CD4-positive, alpha-beta T cell treated with Interleukin-6 for 4 hours (primary cell): ENCODE measurements around the gene CDK5RAP2.
"Not testable (repeated sequence)": the region's sequence is repeated elsewhere in the genome, so short reads cannot be mapped to it uniquely, and the experiment has no call there.

Experiments
- DNase-seq: peaks from one replicate; pipeline ENCODE4 v3.0.0-alpha.2; 2020; ENCODE audit warnings: mixed read lengths

The CDK5RAP2 gene

DNA sequence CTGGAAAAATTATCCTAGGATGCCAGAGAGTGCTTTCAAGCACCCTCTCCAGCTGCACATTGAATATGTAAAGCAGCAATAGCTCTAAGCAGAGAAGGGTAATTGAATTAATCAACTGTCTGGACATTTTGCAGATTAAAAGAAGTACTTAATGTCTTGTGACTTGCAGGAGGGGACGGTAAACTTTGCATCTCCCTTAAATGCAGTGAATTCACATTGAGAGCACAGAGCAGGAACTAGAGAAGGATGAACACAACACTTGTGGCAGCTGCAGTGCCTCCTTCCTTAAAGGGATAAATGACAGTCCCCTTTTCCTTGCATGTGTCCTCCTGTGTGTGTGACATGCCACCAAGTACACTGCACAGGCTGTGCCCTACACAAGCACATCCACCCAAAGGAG is 7.4 kb upstream of the CDK5RAP2 start:
- DNase-seq, result no peak

DNA sequence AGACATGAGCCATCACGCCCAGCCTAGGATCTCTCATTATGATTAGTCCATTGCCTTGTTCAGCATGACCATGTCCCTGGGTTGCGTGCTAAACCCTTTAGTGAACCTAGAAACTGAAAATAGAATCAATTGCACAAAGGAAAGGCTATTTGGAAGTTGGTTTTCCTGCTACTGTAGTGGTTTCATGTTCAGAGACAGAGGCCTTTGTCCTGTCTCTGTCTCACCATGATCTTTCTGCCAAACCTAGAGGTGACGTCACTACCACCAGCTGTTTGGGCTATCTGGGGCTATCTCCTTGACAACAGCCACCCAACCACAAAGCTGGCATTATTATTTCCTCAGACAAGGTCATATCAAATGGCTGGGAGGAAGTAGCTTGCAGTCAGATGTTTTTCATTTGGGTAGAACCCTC is 4.0 kb upstream of the CDK5RAP2 start:
- DNase-seq, result peak; percentile 21

DNA sequence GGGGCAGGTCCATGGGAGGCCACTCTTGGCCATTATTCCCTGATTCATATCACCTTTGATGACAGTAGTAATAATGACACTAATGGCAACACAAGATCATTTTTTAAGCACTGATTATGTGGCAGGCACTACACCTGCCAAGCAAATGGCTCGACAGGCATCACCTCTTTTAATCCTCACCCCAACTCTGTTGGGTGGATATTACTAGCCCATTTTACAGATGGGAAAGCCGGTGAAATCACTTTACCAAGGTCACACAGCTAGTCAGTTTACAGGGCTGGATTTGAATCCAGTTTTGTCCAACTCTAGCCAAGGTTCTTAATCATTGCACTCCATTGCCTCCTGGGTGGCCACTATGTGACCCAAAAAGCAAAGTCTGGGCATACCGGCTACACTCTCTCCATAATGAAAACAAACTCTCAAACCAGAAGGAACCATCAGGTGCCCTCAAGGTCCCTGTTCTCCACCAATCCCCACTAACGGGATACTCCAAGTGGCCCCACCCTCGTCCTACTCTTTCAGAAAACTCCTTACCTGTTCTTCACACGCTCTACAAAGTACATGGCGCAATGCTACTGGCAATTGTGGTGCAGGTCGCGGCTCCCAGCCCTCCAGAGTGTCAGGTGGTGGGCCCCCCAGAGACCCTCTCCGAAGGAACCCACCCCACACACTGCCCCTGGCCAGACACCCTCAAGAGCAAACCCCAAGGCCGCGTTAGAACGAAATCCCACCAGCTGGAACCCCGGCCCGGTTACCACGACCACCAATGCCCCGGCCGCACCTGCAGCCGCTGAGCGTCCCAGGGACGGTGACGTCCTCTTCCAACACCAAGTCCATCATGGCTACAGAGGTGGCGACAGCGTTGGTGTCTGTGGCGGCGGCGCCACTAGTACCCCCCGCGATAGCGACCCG is 572 bp downstream of the CDK5RAP2 start:
- DNase-seq, result no peak

DNA sequence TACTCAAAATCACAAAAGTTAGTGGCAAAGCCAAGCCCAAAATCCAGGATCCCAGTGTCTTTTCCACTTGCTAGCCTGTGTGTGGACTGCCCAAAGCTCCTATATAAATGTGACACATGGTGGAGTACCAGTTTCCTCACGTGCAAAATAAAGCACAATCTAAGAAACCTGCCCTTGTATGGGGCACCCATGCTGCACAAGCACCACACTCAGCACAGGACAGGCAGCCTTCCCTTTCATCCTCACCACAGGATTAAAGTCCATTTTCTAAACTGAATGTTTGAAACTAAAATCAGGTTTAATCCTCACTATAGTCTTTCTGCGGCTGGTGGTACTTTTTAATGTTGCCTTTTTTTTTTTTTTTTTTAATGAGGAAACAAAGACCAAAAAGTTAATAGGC is 5.5 kb downstream of the CDK5RAP2 start:
- DNase-seq, result no peak

DNA sequence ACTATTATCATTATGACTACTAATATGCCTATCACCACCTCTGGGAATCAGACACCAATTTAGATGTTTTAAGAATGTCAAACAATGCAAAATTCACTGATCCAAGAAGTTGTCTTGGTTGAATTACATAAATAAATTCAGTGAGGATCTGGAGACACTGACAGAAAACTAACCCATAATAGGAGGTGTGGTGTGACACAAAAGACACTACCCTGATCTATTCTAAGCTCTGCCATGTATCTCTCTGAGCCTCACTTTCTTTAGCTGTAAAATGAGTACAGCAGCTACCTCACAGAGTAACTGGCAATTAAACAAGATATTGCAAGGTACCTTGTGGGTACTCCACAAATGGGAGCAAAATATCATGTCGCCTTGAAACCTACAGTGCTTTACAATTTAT is 7.5 kb downstream of the CDK5RAP2 start:
- no peak for DNase-seq

DNA sequence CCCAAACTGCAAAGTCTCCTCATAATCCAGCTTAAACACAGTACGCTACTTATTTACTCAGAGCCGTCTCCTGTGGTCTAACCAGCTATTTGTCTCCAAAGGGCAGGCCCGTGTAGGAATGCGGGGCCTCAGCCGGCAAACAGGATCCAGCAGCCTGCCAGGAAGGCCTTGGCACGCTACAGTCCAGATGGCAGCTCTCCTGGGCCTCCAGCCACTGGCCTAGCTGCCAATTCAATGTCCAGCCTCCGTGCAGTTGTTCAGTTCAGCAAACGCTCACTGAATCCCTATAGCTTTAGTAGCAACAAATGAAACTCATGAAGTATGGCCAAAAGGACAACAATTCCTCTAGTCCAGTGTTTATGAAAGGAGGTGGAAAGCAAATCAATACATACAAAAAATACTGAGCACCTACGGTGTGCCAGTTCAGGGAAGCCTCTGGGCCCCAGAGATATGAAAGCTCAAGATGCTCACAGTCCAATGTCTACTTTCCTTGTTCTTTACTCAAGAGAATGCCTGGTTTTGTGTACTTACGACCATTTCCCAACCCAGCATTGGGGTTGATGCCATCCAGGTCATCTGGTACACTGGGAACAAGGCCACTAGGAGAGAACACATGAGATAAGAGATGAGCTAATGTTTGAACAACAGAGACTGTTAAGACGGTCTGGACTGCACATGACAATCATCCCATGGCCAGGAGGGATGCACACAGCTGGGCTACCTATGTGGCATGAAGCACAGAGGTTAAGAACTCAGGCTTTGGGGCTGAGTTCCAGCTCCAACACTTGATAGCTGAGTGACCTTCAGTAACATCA is 8.3 kb downstream of the CDK5RAP2 start:
- DNase-seq, result no peak

DNA sequence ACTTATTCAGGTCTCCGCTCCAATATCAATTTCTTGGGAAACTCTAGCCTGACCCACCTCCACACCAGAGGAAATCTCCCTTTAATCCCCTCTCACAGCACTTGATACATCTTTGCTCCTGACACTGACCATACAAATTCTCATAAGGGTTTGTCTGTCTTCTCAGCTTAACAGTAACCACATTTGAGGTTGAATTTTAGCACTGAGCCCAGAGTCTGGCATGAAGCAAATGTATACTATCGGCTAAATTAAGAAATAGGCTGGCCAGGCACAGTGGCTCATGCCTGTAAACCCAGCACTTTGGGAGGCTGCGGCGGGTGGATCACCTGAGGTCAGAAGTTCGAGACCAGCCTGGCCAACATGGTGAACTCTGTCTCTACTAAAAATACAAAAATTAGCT is 9.7 kb downstream of the CDK5RAP2 start:
- DNase-seq, result no peak

DNA sequence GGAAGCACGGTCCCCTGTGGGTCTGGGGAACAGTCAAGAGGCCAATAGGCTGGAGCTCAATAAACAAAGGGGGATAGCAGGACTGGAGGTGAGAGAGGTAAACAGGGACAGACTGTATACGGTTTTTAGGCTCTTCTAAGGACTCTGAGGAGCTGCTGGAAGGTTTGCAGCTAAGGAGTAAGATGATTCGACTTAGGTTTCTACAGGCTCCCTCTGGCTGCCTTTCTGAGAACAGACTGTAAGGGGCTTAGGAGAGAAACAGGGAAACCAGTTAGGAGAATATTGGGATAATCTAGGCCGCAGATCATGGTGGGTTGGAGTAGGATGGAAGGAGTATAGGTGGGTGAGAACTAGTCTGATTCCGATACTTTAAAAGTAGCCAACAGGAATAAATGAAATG is 10.4 kb downstream of the CDK5RAP2 start:
- no peak for DNase-seq

DNA sequence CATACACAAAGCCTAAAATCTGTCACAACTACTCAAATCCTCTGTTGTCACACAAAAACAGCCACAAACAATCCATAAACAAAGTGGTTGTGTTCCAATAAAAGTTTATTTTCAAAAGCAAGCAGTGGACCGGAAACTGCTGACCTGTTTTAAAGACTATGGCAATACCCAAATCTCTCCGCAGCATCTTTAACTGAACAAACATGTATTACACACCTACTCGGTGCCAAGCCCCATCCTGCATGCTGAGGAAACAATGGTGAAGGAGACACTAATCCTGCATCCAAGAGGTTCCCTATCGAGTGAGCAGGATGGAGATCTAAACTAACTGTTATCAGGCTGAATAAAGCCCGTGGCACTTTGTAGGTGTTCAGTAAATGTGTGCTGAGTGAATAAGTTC is 11.2 kb downstream of the CDK5RAP2 start:
- DNase-seq, result no peak

DNA sequence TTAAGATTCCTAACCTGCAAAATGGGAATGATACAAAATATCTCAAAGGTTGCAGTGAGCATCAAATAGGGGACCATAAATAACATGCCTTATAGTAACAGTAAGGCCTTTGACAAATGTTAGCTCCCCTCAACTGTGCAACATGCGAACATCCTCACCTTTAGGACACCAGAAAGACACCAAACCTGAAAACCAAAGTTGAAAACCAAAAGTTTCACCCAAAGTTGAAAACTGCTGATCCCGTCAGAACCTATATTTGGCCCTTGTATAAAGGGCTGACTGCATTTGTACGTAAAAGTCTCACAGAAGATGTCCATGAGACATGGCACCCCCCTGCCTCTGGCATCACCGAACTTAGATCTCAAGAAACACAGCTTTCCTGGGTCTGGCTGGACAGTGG is 12.1 kb downstream of the CDK5RAP2 start:
- no peak for DNase-seq

DNA sequence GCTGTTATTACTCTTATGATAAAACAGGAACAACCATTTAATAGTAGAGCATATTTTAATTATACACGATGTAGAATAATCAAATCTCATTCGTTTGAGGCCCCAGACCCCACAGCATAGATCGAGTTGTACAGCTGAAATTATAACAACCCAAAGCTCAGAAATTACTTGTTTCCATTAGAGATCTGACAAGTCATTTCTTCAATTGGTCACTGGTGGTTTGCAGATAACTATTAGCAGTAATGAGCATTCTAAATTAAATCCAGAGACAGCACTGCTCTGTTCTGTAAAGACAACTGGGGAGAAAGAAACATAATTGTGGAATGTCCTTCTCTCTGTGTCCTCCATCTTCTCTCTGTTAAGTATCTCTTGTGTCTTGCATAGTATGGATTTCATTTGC is 12.9 kb downstream of the CDK5RAP2 start:
- no peak for DNase-seq

DNA sequence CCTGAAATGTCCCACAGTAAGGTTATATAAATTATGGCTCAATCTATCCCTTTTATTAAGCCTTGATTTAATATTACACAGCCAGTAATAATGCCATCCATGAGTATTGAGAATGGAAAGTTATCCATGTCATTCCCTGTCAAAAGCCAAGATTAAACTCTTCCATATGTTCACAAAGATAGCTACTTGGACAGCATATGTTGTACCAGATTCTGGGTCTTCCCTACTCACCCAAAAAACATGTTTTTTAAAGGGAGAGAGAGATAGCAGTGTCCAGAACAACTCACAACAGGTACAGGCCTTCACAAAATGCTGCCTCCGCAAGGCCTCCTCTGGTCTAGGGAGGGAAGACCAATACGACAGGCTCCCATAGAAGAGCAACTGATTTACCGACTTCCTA is 15.4 kb downstream of the CDK5RAP2 start:
- DNase-seq, result no peak

DNA sequence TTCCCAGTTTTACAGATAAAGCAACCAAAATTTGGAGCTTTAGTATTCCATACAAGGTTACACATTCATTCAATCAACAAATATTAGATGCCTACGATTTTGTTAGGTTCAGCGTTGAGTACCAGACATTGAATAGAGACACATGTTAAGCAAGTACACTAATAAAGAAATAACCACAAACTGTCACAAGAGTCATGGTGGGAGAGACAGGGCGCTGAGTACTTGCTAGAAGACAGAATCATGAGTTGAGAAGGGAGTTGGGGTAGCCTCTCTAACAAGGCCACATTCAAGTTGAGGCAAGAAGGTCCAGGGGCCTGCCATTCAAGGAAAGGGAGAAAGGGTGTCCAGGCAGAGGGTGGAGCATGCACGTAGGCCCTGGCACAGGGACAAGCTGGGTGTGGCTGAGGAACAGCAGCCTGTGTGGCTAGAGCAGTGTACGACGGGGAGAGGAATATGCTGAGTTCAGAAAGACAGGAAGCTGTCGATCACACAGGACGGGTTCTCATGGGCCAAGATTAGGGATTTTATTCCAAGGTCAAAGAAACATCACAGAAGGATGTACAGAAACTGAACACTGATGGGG is 17.0 kb downstream of the CDK5RAP2 start:
- no peak for DNase-seq

DNA sequence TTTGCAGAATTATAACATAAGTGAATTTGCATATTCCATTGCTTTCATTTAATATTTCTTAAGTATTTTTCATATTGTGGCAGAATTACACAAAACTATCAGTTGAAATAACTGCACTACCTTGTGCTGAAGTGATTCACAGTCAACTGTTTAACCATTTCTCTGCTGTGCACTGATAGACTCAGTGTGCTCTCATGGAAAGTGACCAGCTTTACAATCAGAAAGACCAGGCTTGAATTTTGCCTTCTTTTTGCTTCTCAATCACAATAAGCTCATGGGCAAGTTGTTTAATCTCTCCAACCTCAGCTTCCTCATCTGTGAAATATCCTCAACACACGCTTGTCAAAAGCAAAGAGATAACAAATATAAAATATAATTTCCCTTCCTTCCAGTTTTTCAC is 18.3 kb downstream of the CDK5RAP2 start:
- no peak for DNase-seq

DNA sequence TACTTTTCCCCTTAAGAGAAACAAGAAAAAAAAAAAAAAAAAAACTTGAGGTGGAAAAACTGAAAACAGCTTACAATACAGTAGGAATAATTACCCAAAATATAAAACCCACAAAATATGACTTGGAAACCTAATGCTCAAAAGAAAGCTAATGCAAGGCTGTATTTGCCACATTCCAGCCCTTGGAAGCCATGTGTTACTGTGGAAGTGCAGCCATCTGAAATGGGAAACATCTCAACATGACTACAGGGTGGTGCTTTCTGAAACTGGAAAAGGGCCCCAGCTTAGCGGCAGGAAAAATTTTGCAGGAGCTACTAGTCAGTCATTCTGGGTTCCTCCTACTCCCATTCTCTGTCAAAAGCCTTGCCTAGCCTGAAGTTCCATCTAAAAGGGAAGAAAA is 20.4 kb downstream of the CDK5RAP2 start:
- DNase-seq, result no peak

DNA sequence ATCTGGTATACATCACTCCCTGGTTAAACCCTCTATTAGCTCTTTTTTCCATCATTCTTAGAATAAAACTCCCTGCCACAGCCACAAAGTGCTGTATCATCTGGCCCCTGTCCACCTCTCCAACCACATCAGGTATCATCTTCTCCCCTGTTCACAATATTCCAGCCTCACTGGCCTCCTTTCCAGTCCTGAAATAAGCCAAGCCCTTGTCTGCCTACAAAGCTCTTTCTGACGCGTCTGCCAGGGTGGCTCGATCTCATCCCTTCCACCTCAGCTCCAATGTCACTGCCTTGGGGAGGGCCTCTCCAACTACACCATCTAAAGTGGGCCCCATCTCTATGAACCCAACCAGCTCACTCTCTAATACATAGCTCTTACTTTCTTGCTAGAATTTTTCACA is 21.5 kb downstream of the CDK5RAP2 start:
- DNase-seq, result no peak

DNA sequence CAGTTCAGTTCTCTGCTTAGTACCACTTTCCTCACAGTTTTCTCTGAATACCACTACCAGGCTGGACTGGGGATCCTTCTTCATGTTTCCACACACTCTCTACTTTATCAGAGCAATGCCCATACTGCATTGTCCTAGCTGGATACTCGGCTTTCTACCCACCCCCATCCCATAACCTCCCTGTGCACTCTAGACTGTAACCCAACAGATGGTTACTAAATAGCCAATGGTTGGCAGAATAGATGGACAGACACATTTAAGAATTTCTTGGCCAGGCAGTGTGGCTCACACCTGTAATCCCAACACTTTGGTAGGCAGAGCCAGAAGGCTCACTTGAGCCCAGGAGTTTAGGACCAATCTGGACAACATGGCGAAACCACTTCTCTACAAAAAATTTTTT is 22.8 kb downstream of the CDK5RAP2 start:
- no peak for DNase-seq

DNA sequence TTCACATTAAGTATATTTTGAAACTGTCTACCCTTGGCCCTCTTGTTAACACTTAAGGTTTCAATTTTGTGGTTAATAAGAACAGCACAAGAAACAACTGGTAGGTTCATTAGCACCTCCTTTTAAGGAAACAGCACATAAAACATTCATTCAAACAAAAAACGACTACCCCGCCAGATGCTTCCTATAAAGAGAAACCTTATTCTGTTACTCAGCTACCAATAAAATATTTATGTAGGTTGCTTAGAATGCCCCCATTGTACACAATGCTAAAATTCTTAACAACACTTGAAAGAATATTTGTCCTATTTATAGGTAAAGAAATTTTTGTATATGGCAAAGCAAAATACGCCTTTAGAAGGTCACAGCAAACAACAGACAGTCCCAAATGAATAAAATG is 23.2 kb downstream of the CDK5RAP2 start:
- no peak for DNase-seq

DNA sequence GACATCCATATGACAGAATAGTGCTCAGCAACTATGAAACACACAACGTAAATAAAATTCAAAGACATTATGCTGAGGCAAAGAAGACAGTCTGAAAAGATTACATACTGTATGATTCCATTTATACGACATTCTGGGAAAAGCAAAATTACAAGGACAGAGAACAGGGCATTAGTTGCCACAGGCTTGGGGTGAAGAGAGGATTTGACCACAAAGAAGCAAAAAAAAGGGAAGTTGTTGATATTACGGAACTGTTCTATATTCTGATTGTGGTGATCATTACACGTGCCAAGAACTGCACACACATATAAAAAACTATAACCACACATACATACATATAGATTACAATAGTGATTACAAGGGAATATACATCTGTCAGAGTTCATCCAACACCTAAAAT is 24.1 kb downstream of the CDK5RAP2 start:
- no peak for DNase-seq

DNA sequence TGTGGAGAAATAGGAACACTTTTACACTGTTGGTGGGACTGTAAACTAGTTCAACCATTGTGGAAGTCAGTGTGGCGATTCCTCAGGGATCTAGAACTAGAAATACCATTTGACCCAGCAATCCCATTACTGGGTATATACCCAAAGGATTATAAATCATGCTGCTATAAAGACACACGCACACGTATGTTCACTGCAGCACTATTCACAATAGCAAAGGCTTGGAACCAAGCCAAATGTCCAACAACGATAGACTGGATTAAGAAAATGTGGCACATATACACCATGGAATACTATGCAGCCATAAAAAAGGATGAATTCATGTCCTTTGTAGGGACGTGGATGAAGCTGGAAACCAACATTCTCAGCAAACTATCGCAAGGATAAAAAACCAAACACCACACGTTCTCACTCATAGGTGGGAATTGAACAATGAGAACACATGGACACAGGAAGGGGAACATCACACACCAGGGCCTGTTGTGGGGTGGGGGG is 27.7 kb downstream of the CDK5RAP2 start:
- not testable (repeated sequence) for DNase-seq

DNA sequence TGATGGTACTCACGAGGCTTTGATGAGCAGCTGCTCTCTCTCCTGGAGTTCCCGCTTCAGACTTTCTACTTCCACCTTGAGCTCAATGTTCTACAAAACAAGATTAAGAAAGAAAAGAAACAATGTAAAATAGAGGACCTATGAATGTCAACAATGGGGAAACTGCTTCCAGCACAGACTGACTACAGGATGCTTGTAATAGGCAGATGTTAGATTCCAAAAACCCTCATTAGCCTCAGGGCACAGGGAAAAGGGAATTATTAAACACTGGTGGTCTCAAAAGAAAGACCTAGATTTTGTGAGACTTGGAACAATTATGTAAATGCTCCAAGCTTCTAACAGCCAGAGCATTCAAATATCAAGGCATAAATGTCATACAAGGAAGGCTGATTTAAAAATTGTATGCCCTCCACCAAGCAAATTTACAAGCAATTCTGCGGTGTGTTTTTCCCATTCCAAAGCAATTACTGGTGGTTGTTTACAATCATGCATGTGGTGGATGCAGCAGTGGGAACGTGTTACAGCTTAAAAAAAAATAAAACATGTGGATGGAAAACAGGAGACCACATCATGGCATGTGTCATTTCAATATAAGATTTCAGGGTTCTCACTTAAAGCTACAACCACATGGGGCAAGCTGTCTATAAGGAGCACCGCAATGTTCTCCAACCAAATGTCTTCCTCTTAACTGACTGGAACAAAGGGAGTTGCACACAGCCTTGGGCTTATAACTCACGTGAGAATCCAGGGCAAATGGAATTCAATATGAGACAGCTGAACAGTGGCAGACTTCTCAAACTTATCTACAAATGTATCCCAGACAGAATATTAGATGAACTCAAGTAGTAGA is 34.0 kb downstream of the CDK5RAP2 start:
- DNase-seq, result no peak

DNA sequence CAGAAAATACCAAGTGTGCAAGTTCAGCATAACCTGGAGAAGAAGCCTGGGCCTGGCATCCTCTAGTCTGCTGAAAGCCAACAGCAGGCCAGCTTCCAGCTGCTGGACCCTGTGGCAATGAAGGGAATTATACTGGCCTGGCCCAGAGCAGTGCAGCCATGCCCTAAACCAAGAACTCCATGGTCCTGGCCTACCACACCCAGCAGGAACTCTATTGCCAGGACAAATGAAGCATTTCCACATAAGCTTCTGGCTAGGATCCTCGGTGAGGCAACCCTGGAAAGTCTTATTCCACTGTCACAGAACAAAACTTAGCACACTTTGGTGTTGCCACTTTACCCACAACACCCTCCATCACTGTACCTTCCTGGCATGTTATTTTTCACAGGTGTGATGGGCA is 35.5 kb downstream of the CDK5RAP2 start:
- DNase-seq, result no peak
